ENCODE results near the gene LRCH1. TPM values are rescaled to one million over a fixed set of nuclear protein-coding genes. Genes with fewer than 3 reads are reported as not detected.

LRCH1 gene
- total and polyA plus RNA-seq, 4 donors, result 2.6 to 6.6 (median 3.4) TPM

DNA sequence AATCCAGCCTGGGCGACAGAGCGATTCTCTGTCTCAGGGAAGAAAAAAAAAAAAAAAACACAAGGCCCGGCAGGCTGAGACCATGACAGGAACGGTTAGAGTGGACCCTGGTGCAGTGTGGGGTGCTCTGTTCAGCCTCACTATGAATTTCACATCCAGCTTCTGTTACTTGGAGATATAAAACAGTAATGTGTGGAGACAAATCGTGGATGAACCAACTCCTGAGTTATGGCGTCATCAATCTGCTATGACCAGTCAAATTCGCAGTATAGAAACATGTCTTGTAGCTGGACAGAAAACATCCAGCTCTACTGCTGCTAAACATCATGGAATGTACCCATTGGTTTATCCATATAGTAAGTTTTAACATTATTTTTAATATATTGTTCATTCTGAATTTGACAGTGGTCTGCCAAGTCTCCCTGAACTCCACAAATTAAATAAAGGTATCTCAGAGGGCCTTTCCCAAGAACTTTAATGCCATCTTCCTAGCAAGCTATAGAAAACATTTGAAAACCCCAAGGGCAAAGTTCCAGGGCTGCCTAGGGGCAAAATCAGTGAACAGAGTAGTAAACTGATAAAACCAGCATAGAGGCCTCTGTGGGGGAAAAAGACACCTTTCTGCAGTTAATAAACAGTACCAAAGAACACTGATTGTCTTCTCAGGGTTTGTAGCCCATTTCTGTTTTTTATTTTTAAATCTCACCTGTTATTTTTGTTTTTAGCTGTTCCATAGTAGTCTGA, 75.8 kb downstream of the LRCH1 start:
- Histone ChIP-seq H3K9ac (ENCODE audit: low read depth in 1 of 2, low read length in 2 of 2) (no peak overlapping the region), H3K4me3 (ENCODE audit: low read depth in 1 of 3, low read length in 3 of 3) (no peak overlapping the region), H3K27me3 (ENCODE audit: control insufficient read depth in 4 of 4, insufficient read depth in 4 of 4, low read length in 3 of 4) (no peaks in the 10 kb centered on the region), H3K27ac (ENCODE audit: low read depth in 1 of 2, low read length in 2 of 2) (no peak overlapping the region), H3K9me3 (ENCODE audit: control insufficient read depth in 4 of 4, low read length in 3 of 4) (no peaks in the 10 kb centered on the region), H3K4me1 (ENCODE audit: control insufficient read depth in 4 of 4, insufficient read depth in 4 of 4, low read length in 3 of 4) (peaks cover 0 to 10% (median under 1%) of the 10 kb centered on the region in 4 donors), H3K36me3 (ENCODE audit: control insufficient read depth in 4 of 4, insufficient read depth in 3 of 4, low read depth in 1 of 4, low read length in 3 of 4) (no peaks in the 10 kb centered on the region)
- WGBS, result 97% methylated on average over 7 of the region's 7 CpGs
- TF ChIP-seq, protein P1, sequence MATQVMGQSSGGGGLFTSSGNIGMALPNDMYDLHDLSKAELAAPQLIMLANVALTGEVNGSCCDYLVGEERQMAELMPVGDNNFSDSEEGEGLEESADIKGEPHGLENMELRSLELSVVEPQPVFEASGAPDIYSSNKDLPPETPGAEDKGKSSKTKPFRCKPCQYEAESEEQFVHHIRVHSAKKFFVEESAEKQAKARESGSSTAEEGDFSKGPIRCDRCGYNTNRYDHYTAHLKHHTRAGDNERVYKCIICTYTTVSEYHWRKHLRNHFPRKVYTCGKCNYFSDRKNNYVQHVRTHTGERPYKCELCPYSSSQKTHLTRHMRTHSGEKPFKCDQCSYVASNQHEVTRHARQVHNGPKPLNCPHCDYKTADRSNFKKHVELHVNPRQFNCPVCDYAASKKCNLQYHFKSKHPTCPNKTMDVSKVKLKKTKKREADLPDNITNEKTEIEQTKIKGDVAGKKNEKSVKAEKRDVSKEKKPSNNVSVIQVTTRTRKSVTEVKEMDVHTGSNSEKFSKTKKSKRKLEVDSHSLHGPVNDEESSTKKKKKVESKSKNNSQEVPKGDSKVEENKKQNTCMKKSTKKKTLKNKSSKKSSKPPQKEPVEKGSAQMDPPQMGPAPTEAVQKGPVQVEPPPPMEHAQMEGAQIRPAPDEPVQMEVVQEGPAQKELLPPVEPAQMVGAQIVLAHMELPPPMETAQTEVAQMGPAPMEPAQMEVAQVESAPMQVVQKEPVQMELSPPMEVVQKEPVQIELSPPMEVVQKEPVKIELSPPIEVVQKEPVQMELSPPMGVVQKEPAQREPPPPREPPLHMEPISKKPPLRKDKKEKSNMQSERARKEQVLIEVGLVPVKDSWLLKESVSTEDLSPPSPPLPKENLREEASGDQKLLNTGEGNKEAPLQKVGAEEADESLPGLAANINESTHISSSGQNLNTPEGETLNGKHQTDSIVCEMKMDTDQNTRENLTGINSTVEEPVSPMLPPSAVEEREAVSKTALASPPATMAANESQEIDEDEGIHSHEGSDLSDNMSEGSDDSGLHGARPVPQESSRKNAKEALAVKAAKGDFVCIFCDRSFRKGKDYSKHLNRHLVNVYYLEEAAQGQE (IDR thresholded peaks at IDR 0.05), result no peak
- TF ChIP-seq NR2F2 (IDR thresholded peaks at IDR 0.05) (no peak), RAD21 (IDR thresholded peaks at IDR 0.05) (no peak), FOXA1 (IDR thresholded peaks at IDR 0.05) (no peak), YY1 (IDR thresholded peaks at IDR 0.05) (no peak), GABPA (IDR thresholded peaks at IDR 0.05 in 1 of 2, conservative IDR thresholded peaks at IDR 0.05 in 1 of 2) (no peak), TAF1 (conservative IDR thresholded peaks at IDR 0.05) (no peak), EGR1 (IDR thresholded peaks at IDR 0.05; ENCODE audit: low read depth in 2 of 2) (no peak), HNF4G (IDR thresholded peaks at IDR 0.05) (no peak), HNF4A (conservative IDR thresholded peaks at IDR 0.05) (no peak), SP1 (IDR thresholded peaks at IDR 0.05) (no peak), FOXA2 (IDR thresholded peaks at IDR 0.05) (no peak), RXRA (IDR thresholded peaks at IDR 0.05) (no peak), JUND (IDR thresholded peaks at IDR 0.05) (no peak)
- TF ChIP-seq, protein P2, sequence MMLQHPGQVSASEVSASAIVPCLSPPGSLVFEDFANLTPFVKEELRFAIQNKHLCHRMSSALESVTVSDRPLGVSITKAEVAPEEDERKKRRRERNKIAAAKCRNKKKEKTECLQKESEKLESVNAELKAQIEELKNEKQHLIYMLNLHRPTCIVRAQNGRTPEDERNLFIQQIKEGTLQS (IDR thresholded peaks at IDR 0.05), result no peak
- TF ChIP-seq, protein P3, sequence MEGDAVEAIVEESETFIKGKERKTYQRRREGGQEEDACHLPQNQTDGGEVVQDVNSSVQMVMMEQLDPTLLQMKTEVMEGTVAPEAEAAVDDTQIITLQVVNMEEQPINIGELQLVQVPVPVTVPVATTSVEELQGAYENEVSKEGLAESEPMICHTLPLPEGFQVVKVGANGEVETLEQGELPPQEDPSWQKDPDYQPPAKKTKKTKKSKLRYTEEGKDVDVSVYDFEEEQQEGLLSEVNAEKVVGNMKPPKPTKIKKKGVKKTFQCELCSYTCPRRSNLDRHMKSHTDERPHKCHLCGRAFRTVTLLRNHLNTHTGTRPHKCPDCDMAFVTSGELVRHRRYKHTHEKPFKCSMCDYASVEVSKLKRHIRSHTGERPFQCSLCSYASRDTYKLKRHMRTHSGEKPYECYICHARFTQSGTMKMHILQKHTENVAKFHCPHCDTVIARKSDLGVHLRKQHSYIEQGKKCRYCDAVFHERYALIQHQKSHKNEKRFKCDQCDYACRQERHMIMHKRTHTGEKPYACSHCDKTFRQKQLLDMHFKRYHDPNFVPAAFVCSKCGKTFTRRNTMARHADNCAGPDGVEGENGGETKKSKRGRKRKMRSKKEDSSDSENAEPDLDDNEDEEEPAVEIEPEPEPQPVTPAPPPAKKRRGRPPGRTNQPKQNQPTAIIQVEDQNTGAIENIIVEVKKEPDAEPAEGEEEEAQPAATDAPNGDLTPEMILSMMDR (IDR thresholded peaks at IDR 0.05; ENCODE audit: low read depth, low read length, missing input control), result no peak
- TF ChIP-seq, protein P4, sequence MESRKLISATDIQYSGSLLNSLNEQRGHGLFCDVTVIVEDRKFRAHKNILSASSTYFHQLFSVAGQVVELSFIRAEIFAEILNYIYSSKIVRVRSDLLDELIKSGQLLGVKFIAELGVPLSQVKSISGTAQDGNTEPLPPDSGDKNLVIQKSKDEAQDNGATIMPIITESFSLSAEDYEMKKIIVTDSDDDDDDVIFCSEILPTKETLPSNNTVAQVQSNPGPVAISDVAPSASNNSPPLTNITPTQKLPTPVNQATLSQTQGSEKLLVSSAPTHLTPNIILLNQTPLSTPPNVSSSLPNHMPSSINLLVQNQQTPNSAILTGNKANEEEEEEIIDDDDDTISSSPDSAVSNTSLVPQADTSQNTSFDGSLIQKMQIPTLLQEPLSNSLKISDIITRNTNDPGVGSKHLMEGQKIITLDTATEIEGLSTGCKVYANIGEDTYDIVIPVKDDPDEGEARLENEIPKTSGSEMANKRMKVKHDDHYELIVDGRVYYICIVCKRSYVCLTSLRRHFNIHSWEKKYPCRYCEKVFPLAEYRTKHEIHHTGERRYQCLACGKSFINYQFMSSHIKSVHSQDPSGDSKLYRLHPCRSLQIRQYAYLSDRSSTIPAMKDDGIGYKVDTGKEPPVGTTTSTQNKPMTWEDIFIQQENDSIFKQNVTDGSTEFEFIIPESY (IDR thresholded peaks at IDR 0.05), result no peak
- TF ChIP-seq, protein P5, sequence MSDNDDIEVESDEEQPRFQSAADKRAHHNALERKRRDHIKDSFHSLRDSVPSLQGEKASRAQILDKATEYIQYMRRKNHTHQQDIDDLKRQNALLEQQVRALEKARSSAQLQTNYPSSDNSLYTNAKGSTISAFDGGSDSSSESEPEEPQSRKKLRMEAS (IDR thresholded peaks at IDR 0.05), result no peak
- no peak for DNase-seq (ENCODE audit: low spot score)
